SU-DHL-6 (cell line): ENCODE data around the gene RPTOR.

Experiments used
- EZH2phosphoT487 ChIP-seq: fragments of 200-600 bp; sonication (generic), shearing (Covaris generic); conservative IDR thresholded peaks from 2 replicates; pipeline ENCODE4 v1.6.1; 2018; ENCODE audit warnings: mild to moderate bottlenecking, antibody characterized with exemption, low read length, moderate library complexity, mixed read lengths
- TF ChIP-seq, protein P1 (sequence below): fragments of 200-600 bp; sonication (generic); IDR thresholded peaks from one replicate; pipeline ENCODE4 v1.5.1; 2017; ENCODE audit warnings: antibody characterized with exemption, mild to moderate bottlenecking, low read length, moderate library complexity; ENCODE audit not compliant: insufficient read depth, poor library complexity, severe bottlenecking

DNA sequence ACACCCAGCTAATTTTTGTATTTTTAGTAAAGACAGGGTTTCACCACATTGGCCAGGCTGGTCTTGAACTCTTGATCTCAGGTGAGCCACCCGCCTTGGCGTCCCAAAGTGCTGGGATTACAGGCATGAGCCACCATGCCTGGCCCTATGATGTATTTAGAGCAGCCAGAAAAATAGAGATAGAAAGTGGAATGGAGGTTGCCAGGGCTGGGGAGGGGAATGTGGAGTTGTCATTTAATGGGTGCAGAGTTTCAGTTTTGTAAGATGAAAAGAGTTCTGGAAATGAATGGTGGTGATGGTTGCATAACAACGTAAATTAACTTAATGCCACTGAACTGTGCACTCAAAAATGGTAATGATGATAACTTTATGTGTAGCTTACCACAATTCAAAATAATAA is 36.7 kb upstream of the RPTOR start:
- TF ChIP-seq, protein P1, sequence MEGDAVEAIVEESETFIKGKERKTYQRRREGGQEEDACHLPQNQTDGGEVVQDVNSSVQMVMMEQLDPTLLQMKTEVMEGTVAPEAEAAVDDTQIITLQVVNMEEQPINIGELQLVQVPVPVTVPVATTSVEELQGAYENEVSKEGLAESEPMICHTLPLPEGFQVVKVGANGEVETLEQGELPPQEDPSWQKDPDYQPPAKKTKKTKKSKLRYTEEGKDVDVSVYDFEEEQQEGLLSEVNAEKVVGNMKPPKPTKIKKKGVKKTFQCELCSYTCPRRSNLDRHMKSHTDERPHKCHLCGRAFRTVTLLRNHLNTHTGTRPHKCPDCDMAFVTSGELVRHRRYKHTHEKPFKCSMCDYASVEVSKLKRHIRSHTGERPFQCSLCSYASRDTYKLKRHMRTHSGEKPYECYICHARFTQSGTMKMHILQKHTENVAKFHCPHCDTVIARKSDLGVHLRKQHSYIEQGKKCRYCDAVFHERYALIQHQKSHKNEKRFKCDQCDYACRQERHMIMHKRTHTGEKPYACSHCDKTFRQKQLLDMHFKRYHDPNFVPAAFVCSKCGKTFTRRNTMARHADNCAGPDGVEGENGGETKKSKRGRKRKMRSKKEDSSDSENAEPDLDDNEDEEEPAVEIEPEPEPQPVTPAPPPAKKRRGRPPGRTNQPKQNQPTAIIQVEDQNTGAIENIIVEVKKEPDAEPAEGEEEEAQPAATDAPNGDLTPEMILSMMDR: no peak
- TF ChIP-seq EZH2phosphoT487: no peak
